ENCODE results near the gene RPS19BP1.

DNA sequence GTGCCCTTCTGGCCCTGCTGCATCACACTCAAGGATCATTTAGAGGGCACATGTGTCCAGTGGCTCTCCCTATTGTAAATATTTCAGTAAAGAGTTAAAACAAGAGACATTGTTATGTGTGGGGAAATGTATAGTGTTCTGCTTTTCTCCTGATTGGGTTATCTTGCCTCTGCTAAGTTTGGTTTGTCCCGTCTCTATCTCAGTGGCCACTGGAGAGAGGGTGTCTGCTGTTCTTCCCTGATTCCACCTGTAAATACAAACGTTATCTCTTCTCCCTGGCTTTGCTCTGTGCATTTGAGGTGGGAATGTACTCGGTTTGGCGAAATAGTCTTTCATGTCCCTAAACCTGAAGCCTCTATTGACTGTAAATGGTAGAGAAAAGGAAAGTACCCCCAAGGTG lies 24.2 kb downstream of the RPS19BP1 start:
- TF ChIP-seq TP53 (CRISPR knock-in tag; IDR thresholded peaks at IDR 0.05) (no peak), CTCF (IDR thresholded peaks at IDR 0.05) (no peak), REST (IDR thresholded peaks at IDR 0.05) (no peak), ZSCAN20 (CRISPR knock-in tag; IDR thresholded peaks at IDR 0.05) (no peak), HMGXB4 (CRISPR knock-in tag; IDR thresholded peaks at IDR 0.05; ENCODE audit: borderline replicate concordance) (no peak), RAD21 (conservative IDR thresholded peaks at IDR 0.05 in 1 of 2, IDR thresholded peaks at IDR 0.05 in 1 of 2) (no peak), RFX5 (IDR thresholded peaks at IDR 0.05) (no peak), HOXA7 (CRISPR knock-in tag; IDR thresholded peaks at IDR 0.05) (no peak)
- TF ChIP-seq, protein P1, sequence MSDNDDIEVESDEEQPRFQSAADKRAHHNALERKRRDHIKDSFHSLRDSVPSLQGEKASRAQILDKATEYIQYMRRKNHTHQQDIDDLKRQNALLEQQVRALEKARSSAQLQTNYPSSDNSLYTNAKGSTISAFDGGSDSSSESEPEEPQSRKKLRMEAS (IDR thresholded peaks at IDR 0.05): no peak
- TF ChIP-seq, protein P2, sequence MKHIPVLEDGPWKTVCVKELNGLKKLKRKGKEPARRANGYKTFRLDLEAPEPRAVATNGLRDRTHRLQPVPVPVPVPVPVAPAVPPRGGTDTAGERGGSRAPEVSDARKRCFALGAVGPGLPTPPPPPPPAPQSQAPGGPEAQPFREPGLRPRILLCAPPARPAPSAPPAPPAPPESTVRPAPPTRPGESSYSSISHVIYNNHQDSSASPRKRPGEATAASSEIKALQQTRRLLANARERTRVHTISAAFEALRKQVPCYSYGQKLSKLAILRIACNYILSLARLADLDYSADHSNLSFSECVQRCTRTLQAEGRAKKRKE (CRISPR knock-in tag; IDR thresholded peaks at IDR 0.05; ENCODE audit: low read depth): no peak
